Astrocyte of the spinal cord (primary cell): ENCODE measurements around the gene EVX2.

ENCODE experiments used
- DNase-seq: peaks from one replicate; pipeline ENCODE4 v3.0.0; 2011; ENCODE audit warnings: low read depth, low spot score
- H3K4me3 ChIP-seq: 2 replicates; pipeline ENCODE4 v1.5.1; 2011; ENCODE audit warnings: low read depth, mild to moderate bottlenecking, low read length, moderate library complexity
- in situ Hi-C: cut with HindIII; loops from 2 replicates; pipeline ENCODE4 v1.10.0; 2017; ENCODE audit warnings: low sequenced_read_pairs
- TF ChIP-seq, protein P1 (sequence below): IDR thresholded peaks from 2 replicates; pipeline ENCODE4 v1.5.1; 2012; ENCODE audit warnings: low read depth, mild to moderate bottlenecking, low read length, inconsistent platforms

EVX2 gene

GRCh38 chr2:176121190-176122051 is 37.7 kb upstream of the EVX2 start:
- no peak overlapping the region for H3K4me3 ChIP-seq
- DNase-seq = no peak
- in situ Hi-C loops = no loop called here
- TF ChIP-seq, protein P1, sequence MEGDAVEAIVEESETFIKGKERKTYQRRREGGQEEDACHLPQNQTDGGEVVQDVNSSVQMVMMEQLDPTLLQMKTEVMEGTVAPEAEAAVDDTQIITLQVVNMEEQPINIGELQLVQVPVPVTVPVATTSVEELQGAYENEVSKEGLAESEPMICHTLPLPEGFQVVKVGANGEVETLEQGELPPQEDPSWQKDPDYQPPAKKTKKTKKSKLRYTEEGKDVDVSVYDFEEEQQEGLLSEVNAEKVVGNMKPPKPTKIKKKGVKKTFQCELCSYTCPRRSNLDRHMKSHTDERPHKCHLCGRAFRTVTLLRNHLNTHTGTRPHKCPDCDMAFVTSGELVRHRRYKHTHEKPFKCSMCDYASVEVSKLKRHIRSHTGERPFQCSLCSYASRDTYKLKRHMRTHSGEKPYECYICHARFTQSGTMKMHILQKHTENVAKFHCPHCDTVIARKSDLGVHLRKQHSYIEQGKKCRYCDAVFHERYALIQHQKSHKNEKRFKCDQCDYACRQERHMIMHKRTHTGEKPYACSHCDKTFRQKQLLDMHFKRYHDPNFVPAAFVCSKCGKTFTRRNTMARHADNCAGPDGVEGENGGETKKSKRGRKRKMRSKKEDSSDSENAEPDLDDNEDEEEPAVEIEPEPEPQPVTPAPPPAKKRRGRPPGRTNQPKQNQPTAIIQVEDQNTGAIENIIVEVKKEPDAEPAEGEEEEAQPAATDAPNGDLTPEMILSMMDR = no peak

GRCh38 chr2:176120364-176121189 is 36.8 kb upstream of the EVX2 start:
- no peak overlapping the region for H3K4me3 ChIP-seq
- in situ Hi-C loops = no loop called here
- no peak for DNase-seq

DNA sequence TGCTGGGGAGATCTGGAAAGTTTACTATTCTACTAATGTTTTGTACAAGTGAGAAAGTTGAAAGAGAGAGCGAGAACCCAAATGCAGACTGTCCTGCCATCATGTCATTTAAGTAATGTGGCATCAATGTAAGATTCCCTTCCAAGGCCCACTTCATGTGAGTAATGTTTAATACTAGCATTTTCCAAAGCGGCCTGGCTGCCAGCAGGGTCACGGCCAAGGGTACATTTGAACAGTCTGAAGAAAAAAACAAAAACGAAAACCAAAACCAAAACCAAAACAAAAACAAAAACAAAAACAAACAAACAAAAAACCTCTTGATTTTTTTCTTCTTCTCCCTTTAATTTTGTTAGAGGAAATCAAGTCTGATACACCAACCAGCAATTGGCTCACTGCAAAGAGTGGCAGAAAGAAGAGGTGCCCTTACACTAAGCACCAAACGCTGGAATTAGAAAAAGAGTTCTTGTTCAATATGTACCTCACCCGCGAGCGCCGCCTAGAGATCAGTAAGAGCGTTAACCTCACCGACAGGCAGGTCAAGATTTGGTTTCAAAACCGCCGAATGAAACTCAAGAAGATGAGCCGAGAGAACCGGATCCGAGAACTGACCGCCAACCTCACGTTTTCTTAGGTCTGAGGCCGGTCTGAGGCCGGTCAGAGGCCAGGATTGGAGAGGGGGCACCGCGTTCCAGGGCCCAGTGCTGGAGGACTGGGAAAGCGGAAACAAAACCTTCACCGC is 35.0 kb upstream of the EVX2 start:
- in situ Hi-C loops = no loop called here
- no peak overlapping the region for H3K4me3 ChIP-seq

More at GRCh38 chr2:176120364-176121189, 36.8 kb upstream of the EVX2 start:
- TF ChIP-seq, protein P1 = no peak

DNA sequence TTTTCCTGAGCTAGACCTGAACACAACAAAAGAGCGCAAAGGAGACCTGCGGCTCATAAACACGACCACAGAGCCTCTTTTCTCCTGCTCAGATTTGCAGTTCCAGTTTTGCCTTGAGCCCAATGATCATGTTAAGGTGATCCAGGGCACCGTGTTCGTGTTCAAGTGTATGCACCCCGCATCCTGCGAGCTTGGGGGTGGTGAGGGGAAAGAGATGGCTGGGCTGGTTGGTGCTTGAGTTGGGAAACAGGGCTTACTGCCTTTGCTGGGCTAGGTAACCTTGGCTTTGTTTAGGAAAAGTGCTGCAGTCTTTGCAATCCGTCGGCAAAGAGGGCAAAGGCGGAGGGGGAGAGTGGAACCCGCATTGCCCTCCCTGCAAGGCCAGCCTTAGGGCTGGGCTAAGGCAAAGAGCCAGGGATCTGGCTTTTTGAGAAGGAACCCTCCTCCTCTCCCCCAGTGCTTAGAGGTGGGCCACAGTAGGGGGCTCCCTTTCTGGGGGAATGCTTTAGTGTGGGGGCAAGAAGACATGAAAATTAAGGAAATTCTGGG is 34.1 kb upstream of the EVX2 start:
- no peak for DNase-seq
- in situ Hi-C loops = no loop called here
- TF ChIP-seq, protein P1 = no peak
- no peak overlapping the region for H3K4me3 ChIP-seq

More for the DNA sequence above, 35.0 kb upstream of the EVX2 start:
- DNase-seq = no peak
- TF ChIP-seq, protein P1 = peak; percentile 53

DNA sequence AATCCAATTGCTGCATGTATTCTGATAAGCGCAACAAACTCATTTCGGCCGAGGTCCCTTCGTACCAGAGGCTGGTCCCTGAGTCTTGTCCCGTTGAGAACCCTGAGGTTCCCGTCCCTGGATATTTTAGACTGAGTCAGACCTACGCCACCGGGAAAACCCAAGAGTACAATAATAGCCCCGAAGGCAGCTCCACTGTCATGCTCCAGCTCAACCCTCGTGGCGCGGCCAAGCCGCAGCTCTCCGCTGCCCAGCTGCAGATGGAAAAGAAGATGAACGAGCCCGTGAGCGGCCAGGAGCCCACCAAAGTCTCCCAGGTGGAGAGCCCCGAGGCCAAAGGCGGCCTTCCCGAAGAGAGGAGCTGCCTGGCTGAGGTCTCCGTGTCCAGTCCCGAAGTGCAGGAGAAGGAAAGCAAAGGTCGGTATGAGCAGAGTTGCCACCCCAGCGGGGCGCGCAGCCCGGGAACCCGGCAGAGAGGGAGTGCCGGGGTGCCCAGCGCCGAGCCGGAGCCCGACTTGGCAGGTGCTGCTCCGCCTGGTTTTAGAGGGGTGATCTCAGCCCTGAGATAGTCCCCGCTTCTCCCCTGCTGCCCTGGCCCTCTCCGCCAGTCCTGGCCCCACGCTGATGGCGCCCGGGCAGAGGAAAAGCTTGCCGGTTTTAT is 33.5 kb upstream of the EVX2 start:
- H3K4me3 ChIP-seq = no peak overlapping the region
- in situ Hi-C loops = no loop called here
- TF ChIP-seq, protein P1 = no peak
- DNase-seq = no peak
